NK-92 (cell line): Measurements from ENCODE around the gene TMCC3.

Experiments
- DNase-seq: peaks from one replicate; lab custom pipeline; 2025; ENCODE audit not compliant: unreplicated experiment; lab: John Stamatoyannopoulos, UW

Gene TMCC3

GRCh38 chr12:94535510-94535921 is 114.8 kb downstream of the TMCC3 start:
- DNase-seq, result no peak

- no peak for DNase-seq
Observed at GRCh38 chr12:94534774-94535509, 115.4 kb downstream of the TMCC3 start.

GRCh38 chr12:94534278-94534677 is 116.1 kb downstream of the TMCC3 start:
- no peak for DNase-seq

- no peak for DNase-seq
Observed at GRCh38 chr12:94532490-94533422, 117.6 kb downstream of the TMCC3 start.

- no peak for DNase-seq
Observed at GRCh38 chr12:94531196-94531720, 119.1 kb downstream of the TMCC3 start.

- DNase-seq, result no peak
Observed at GRCh38 chr12:94525951-94526350, 124.4 kb downstream of the TMCC3 start.
